Activated CD4-positive, alpha-beta T cell treated with anti-CD3 and anti-CD28 coated beads, Interleukin-2, amount 50 U/mL, for 16 hours (primary cell): ENCODE measurements around the gene HOXD11.

Source experiments
- DNase-seq: peaks from one replicate; pipeline ENCODE4 v3.0.0-alpha.2; 2020

Gene HOXD11

GRCh38 chr2:176106581-176107539, at the start of gene HOXD11:
HOXD11 (plus strand) TSS chr2:176107280; CDS start chr2:176107356, 76 bp downstream.
- DNase-seq = no peak

DNA sequence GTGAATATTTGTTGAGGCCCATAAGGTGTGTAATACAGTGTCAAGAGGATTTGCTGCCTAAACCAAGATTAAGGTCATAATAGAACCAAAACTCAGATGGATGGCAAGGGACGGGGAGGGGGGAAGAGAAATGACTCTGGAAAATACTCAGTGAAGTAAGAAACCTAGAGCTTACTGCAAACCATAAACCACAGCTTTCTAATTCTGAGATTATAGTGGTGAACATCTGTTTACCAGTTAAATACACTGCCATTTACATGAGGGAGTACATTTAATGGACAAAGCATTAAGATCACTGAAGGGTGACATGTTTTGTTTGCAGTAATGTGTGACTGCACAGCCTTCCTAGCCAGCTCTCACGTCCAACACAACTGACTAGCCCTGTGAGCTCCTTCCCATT, 43.1 kb upstream of the HOXD11 start:
- DNase-seq = peak; percentile 73

GRCh38 chr2:176066645-176067588, 40.2 kb upstream of the HOXD11 start:
- DNase-seq = no peak

DNA sequence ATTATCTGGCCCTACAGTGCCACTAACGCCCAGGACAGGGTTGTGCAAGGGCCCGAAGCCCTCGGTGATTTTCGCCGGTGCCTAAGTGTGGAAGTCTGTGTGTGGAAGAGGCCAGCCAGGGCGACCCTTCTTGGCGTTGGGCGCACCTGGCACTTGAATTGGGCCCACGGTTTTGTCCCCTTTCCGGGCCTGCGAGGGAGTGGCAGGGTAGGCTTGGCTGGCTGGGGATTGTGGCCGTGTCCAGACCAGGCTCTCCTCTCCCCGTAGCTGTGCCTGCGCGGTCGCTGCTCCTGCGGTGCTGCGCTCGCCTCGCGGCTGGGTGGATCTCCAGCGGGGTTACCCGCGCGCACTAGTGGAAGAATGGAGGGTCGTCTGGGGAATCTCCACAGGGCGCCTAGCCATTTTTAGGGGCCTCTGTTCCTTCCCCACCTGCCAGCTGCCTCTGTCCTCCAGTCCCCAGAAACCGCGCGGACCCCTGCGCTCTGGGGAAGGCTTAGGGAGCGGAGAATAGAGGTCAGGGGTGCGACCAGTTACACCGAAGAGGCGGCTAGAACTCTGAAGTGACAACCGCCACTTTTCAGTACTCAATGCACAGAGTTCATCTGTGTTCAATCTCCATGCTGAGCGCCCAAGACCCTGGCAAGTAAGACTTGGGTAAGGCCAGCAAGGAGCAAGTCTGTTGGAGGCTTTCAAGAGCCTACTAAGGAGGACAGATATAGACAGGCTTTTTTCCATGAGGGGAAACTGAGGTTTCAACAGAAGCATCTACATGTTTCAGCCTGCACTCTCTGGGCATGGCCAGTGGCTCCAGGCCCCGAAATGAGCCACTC, 39.3 kb upstream of the HOXD11 start:
- no peak for DNase-seq

GRCh38 chr2:176068419-176068832, 38.7 kb upstream of the HOXD11 start:
- DNase-seq = no peak

DNA sequence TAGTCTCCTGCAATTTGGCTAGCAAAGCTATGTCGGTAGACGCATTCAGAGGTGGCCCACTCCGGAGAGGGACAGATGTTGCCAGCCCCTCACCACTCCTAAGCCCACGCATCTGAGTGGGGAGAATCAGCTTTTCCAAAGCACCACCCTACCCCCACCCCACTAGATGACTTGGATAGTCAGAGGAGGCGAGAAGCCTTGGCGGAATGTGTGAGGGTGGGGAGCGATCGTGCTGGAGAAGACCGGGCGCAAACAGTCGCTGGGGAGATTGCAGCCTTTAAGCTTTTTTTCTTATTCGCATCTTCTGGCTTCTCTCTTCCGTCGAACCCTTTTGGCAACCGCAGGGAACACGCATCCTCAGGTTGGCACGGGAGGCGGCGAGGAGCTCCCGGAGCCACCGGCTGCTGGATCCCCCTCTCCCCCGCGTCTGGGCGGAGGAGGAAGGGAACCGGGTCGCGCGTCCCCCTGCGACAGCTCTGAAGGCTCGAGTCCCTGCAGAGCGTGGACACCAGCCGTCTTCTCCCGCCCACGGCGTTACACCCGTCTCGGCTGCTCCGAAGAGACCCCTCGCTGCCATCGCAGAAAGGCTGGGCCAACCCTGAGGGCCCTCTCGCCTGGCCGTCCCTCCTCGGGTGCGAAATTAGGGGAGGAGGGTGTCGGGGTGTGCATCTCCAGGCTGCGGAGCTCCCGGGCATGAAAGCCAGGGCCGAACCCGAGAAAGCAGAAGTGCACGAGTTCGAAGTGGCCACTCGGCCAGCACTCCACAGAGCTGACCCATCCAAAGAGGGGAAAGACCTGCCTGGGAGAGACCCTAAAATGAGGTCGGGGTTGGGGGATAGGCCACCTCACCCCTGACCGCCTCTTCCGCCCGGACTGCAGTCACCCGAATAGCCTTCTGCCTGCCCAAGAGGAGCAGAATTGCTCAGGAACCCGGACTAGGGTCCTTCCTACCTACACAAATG, 35.5 kb upstream of the HOXD11 start:
- DNase-seq = no peak

GRCh38 chr2:176072292-176072669, 34.8 kb upstream of the HOXD11 start:
- no peak for DNase-seq

DNA sequence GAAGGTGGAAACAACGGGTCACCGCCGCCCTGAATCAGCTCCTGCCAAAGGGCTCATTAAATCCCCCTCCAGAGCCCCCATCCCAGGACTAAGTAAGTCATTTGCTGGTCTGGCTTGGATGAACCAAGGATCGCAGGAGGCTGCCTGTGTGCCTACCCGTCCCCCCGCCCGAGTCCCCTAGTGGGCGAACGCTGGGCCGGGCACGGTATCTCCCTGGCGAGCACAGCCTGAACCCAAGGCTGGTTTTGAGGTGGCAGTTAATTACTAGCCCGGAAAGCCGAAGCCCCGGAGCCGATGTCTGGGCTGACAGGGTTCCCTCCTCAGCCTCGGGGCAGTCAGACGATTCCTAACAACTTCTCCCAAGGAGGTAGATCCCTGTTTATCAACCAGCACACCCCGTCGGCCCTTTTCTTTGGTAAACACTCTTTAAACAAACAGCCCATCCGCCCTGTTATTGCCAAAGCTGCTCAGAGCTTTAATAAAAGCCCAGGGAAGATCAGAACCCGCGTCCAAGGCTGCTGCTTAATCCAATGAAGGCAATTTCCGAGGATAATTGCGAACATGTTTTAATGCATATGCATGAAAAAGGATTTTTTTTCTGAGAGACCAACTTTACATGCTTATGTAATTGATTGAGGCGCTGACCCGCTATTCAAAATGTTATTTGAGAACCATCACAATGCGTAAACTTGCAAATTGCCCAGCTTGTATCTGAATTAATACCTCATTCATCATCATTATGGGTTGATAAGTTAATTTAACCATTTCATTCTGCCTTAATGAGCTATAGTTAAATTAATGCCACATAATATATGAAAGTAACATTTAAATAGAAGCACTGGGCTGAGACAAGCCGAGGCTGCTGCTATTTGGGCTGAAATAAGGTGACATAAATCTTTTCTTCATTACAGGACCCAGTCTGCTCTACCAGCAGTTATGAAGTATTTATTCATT, 33.9 kb upstream of the HOXD11 start:
- DNase-seq = no peak

- no peak for DNase-seq
Measured at GRCh38 chr2:176074919-176075425, 32.1 kb upstream of the HOXD11 start.

- no peak for DNase-seq
Measured at GRCh38 chr2:176075481-176075880, 31.6 kb upstream of the HOXD11 start.

- DNase-seq = no peak
Measured at GRCh38 chr2:176076063-176076462, 31.0 kb upstream of the HOXD11 start.

DNA sequence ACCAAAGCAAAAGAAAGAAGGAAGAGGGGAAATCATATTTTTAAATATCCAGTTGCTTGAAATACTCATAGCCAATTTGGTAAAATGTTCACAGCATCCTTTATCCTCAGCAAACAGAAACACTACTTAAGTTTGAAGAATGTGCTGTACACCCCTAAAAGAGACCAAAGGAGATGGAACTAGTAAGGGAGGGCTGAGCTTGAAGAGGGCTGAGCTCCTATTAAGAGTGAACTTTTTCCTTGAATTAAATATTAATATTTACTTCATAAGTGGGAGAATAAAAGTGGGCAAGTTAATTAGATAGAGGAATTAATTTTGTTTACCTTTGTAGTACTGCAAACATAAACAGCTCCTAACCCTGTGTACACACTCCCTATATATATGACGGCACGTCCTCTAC, 30.3 kb upstream of the HOXD11 start:
- DNase-seq = no peak

GRCh38 chr2:176078541-176079284, 28.4 kb upstream of the HOXD11 start:
- no peak for DNase-seq

DNA sequence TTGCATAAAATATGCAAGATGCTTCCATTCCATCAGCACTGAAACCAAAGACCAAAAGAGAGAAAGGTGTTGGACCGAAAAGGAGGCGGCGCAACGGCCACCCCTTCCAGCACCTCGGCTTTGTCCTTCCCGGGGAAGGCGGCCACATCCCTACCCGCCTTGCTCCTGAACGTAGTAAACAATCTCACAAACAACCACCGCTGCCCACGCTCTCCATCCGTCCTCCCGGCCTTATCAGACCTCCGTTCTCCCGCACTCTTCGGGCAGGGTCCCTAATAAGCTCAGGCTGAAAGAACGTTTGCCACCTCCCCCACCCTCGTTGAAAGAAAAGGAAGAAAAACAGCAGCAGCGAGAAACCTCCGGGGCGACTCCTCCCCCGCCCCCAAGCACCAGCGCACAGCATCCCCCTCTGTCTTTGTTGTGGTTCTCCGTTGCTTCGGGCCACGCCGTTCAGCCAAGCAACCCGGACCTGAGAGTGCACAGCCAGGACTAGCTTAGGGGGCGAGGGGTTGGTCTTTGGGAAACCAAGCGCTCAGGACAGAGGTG, 27.7 kb upstream of the HOXD11 start:
- DNase-seq = no peak

DNA sequence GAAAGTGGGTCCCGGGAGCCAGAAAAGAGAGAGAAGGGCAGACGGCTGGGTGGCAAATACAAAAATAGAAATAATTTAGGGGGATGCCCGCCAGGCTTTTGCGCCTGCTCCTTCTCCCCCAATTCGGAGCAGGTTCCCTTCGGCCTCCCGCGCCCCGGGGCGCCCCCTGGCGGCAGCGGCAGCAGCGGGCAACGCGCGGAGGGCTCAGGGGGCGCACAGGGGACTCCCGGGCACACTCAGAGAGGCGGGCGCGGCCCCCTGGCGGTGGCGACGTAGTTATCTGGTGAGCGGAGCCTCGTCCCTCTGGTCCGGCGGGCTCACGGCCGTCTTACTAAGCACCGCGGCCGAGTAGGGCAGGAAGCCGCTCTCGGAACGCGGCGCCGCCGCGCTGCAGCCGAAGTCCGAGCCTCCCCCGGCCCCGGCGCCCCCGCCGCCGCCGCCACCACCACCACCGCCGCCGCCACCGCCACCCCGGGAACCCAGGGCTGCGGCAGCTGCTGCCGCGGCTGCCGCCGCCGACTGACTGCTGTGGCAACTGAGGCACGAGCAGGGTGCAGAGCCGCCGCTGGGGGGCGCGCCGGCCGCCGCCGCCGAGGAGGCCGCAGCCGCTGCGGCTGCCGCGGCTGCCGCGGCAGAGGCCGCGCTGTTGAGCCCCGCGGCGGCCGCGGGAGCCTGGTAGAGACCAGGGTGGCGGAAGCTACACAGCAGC, 27.1 kb upstream of the HOXD11 start:
- DNase-seq = peak; percentile 40

GRCh38 chr2:176080540-176081375, 26.3 kb upstream of the HOXD11 start:
- no peak for DNase-seq

DNA sequence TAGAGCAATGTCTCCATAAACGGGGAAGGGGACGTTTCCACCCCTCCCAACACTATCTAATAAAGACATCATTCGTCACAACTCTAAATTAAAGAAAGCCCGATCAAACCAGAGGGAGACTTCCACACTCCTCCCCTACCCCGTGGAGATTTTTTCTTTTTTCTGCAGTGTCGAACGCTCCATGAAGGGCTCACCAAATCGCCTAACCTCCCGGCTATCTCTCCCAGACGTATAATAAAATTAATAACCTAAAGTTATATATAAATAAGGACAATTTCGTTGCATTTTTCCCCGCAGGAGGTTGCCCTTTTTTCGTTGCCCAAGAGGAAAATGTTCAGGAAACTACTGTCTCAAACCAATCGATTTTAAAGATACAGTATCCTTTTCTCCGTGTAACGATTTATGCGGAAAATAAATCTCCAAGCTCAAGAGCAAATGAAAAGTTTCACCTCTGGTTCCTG, 25.7 kb upstream of the HOXD11 start:
- no peak for DNase-seq
